CD8-positive, alpha-beta memory T cell (primary cell): ENCODE measurements around the gene SLC35F5. TPM values are rescaled to one million over a fixed set of nuclear protein-coding genes. Genes with fewer than 3 reads are reported as not detected.

Source experiments
- CTCF ChIA-PET: fragments of 350-600 bp; sonication (Branson Sonifier 250); formaldehyde crosslinking; loops from one replicate; lab custom pipeline; 2021; ENCODE audit warnings: antibody characterized with exemption; lab: Charles Lee
- POLR2A ChIA-PET: fragments of 350-600 bp; sonication (Branson Sonifier 250); formaldehyde crosslinking; loops from one replicate; lab custom pipeline; 2021; ENCODE audit warnings: antibody characterized with exemption; lab: Charles Lee
- DNase-seq, 5 donors: peaks; one replicate each; pipeline versions ENCODE4 v3.0.0 to v3.0.0-alpha.2; 2020 to 2022; ENCODE audit warnings: mixed read lengths in 1 of 5
- H3K27ac ChIP-seq: one replicate; pipeline ENCODE4 v1.7.0; 2013; ENCODE audit warnings: low read depth, mild to moderate bottlenecking, low read length, moderate library complexity
- H3K27me3 ChIP-seq: 2 replicates; pipeline ENCODE4 v1.7.0; 2013; ENCODE audit warnings: low read length, mild to moderate bottlenecking; ENCODE audit not compliant: insufficient read depth, poor library complexity, severe bottlenecking
- H3K36me3 ChIP-seq: 2 replicates; pipeline ENCODE4 v1.7.0; 2013; ENCODE audit warnings: mild to moderate bottlenecking, low read length, moderate library complexity; ENCODE audit not compliant: insufficient read depth
- H3K4me1 ChIP-seq: 2 replicates; pipeline ENCODE4 v1.7.0; 2013; ENCODE audit warnings: mild to moderate bottlenecking, low read length, moderate library complexity; ENCODE audit not compliant: insufficient read depth
- H3K4me3 ChIP-seq: 2 replicates; pipeline ENCODE4 v1.7.0; 2013; ENCODE audit warnings: mild to moderate bottlenecking, low read length
- H3K9me3 ChIP-seq: 2 replicates; pipeline ENCODE4 v1.7.0; 2013; ENCODE audit warnings: mild to moderate bottlenecking, low read length
- H3K27ac Mint-ChIP-seq, 8 donors: one replicate each; pipeline ENCODE4 v1.8.0; 2020 to 2021; ENCODE audit warnings: mixed read lengths in 8 of 8, mild to moderate bottlenecking in 6 of 8, inconsistent platforms in 3 of 8, moderate library complexity in 3 of 8
- H3K27me3 Mint-ChIP-seq, 2 donors: one replicate each; pipeline ENCODE4 v1.8.0; 2020 to 2021; ENCODE audit warnings: mixed read lengths in 2 of 2, mild to moderate bottlenecking in 1 of 2, moderate library complexity in 1 of 2
- H3K36me3 Mint-ChIP-seq, 3 donors: one replicate each; pipeline ENCODE4 v1.8.0; 2020 to 2021; ENCODE audit warnings: mixed read lengths in 3 of 3, inconsistent platforms in 1 of 3, mild to moderate bottlenecking in 1 of 3
- H3K4me1 Mint-ChIP-seq, 3 donors: one replicate each; pipeline ENCODE4 v1.8.0; 2020 to 2021; ENCODE audit warnings: mixed read lengths in 3 of 3, inconsistent platforms in 1 of 3, mild to moderate bottlenecking in 1 of 3
- H3K4me3 Mint-ChIP-seq, 7 donors: one replicate each; pipeline ENCODE4 v1.8.0; 2020 to 2021; ENCODE audit warnings: mixed read lengths in 7 of 7, mild to moderate bottlenecking in 6 of 7, moderate library complexity in 4 of 7, inconsistent platforms in 2 of 7
- H3K9me3 Mint-ChIP-seq, 5 donors: one replicate each; pipeline ENCODE4 v1.8.0; 2020 to 2022; ENCODE audit warnings: mixed read lengths in 5 of 5, mild to moderate bottlenecking in 3 of 5, moderate library complexity in 2 of 5, inconsistent platforms in 1 of 5
- polyA plus RNA-seq: library from polyadenylated mRNA; unstranded; fragments of 300-500 nt; fragmentation: Illumina TruSeq; gene quantifications from one replicate; pipeline ENCODE4 v1.2.3, GENCODE V29; 2021
- total RNA-seq, 2 experiments: library from RNA; stranded (reverse); gene quantifications; one replicate each; pipeline ENCODE4 v1.2.3, GENCODE V29; 2021

Gene SLC35F5
- total RNA-seq (10 to 100 TPM; 28.8 to 30.8 TPM), polyA plus RNA-seq (5.3 TPM)

GRCh38 chr2:113756355-113757137 is at the start of gene SLC35F5:
TSS of gene SLC35F5 (minus strand) at chr2:113756642. CDS start at chr2:113756409, 233 bp downstream.
- ChIA-PET CTCF (interaction anchor here (0.9 to 2.0 kb wide), 6 partner anchors 10 to 208 kb away, joined by 3 to 6 read pairs (median 4); no protein-coding TSS in a partner anchor), POLR2A (interaction anchor here (0.6 to 1.5 kb wide), 11 partner anchors 24 to 229 kb away, joined by 3 to 9 read pairs (median 3); no protein-coding TSS in a partner anchor)
- Mint-ChIP-seq H3K27me3 (peaks cover 0 to 3% of the 10 kb centered on the region in 2 donors), H3K9me3 (no peaks in the 10 kb centered on the region), H3K36me3 (peaks cover 0 to 20% (median 6%) of the 10 kb centered on the region in 3 donors), H3K27ac (peak within 1 kb of the TSS; percentile 93 to 100 (median 99)), H3K4me1 (peaks cover 29 to 37% (median 33%) of the 10 kb centered on the region in 3 donors), H3K4me3 (peak within 1 kb of the TSS; percentile 92 to 96 (median 95))
- peak; percentile 90 to 94 (median 92) for DNase-seq
- Histone ChIP-seq H3K27me3 (no peaks in the 10 kb centered on the region), H3K4me3 (peak within 1 kb of the TSS; percentile 78), H3K9me3 (no peaks in the 10 kb centered on the region), H3K27ac (peak within 1 kb of the TSS; percentile 95), H3K4me1 (peaks cover 15% of the 10 kb centered on the region), H3K36me3 (no peaks in the 10 kb centered on the region)

GRCh38 chr2:113799375-113799774 is 42.9 kb upstream of the SLC35F5 start:
- Mint-ChIP-seq H3K36me3 (no peaks in the 10 kb centered on the region), H3K4me3 (no peak overlapping the region), H3K4me1 (no peaks in the 10 kb centered on the region), H3K27ac (no peak overlapping the region), H3K9me3 (no peaks in the 10 kb centered on the region), H3K27me3 (peaks cover 0 to 25% of the 10 kb centered on the region in 2 donors)
- H3K27me3 ChIP-seq = no peaks in the 10 kb centered on the region
- H3K4me3 ChIP-seq = no peak overlapping the region
- no peaks in the 10 kb centered on the region for H3K9me3 ChIP-seq
- no peak for DNase-seq
- CTCF ChIA-PET = no interaction called here
- H3K27ac ChIP-seq = no peak overlapping the region
- POLR2A ChIA-PET = no interaction called here
- H3K4me1 ChIP-seq = no peaks in the 10 kb centered on the region
- H3K36me3 ChIP-seq = no peaks in the 10 kb centered on the region

DNA sequence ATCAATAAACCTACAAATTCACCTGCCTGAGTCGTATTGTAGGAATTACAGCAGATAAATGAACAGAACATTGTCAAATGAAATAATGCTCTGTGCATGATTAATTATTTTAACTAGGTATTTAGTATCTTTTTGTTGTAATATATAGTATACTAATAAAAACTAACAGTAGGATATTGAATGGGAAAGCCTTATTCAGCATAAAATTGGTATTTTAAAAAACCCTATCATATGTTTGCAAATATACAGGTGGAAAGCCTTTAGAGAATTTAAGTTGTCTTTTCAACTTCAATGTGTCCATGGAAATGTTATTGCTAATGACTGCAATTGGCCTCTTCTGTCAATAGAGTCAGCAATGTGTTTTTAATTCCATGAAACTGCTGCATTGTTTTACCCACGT is 40.8 kb upstream of the SLC35F5 start:
- Histone ChIP-seq H3K27ac (no peak overlapping the region), H3K27me3 (no peaks in the 10 kb centered on the region), H3K4me3 (no peak overlapping the region), H3K9me3 (no peaks in the 10 kb centered on the region), H3K36me3 (no peaks in the 10 kb centered on the region), H3K4me1 (no peaks in the 10 kb centered on the region)
- Mint-ChIP-seq H3K4me3 (no peak overlapping the region), H3K9me3 (no peaks in the 10 kb centered on the region), H3K4me1 (peaks cover 0 to under 1% (median 0%) of the 10 kb centered on the region in 3 donors), H3K36me3 (no peaks in the 10 kb centered on the region), H3K27me3 (peaks cover 0 to 25% of the 10 kb centered on the region in 2 donors), H3K27ac (no peak overlapping the region)
- CTCF ChIA-PET = no interaction called here
- POLR2A ChIA-PET = no interaction called here
- no peak for DNase-seq

DNA sequence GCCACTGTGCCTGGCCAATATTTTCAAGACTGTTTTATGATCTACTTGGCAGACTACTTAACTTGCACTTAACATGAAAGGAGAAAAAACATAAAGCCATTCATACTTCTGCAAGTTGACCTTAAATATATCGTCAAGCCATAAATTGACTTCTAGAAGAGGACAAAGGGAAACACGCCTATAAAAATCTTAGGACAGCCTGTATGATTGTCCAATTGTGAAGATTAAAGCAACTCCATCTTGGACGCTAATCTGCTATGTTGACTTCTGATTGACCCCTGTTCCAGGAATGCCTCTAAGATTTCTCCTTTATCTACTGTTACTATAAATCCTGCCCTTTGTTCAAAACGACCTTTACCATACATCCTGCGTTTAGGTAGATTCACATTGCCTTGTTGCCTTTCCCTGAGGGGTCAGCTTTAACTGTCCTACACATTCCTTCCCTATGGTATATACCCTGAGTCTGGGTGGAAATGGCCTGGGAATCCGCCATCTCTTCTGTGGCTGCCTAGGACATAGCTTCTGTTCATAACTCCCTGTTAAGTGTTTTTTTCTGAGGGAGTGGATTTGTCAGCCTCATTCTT is 40.2 kb upstream of the SLC35F5 start:
- CTCF ChIA-PET = no interaction called here
- Histone ChIP-seq H3K9me3 (no peaks in the 10 kb centered on the region), H3K4me1 (no peaks in the 10 kb centered on the region), H3K36me3 (no peaks in the 10 kb centered on the region), H3K4me3 (no peak overlapping the region), H3K27ac (no peak overlapping the region), H3K27me3 (no peaks in the 10 kb centered on the region)
- Mint-ChIP-seq H3K9me3 (no peaks in the 10 kb centered on the region), H3K27me3 (peaks cover 0 to 29% of the 10 kb centered on the region in 2 donors), H3K36me3 (no peaks in the 10 kb centered on the region), H3K4me3 (no peak overlapping the region), H3K27ac (no peak overlapping the region), H3K4me1 (peaks cover 0 to 6% (median 4%) of the 10 kb centered on the region in 3 donors)
- DNase-seq = no peak
- POLR2A ChIA-PET = no interaction called here

GRCh38 chr2:113795405-113795920 is 39.0 kb upstream of the SLC35F5 start:
- H3K36me3 Mint-ChIP-seq = no peaks in the 10 kb centered on the region
- no peaks in the 10 kb centered on the region for H3K9me3 Mint-ChIP-seq
- no peak for DNase-seq
- no peaks in the 10 kb centered on the region for H3K27me3 ChIP-seq
- ChIA-PET CTCF (no interaction called here), POLR2A (no interaction called here)
- no peak overlapping the region for H3K4me3 ChIP-seq
- H3K27ac ChIP-seq = no peak overlapping the region
- no peak overlapping the region for H3K4me3 Mint-ChIP-seq
- H3K9me3 ChIP-seq = no peaks in the 10 kb centered on the region
- no peaks in the 10 kb centered on the region for H3K36me3 ChIP-seq
- peaks cover 0 to 6% (median 4%) of the 10 kb centered on the region in 3 donors for H3K4me1 Mint-ChIP-seq
- H3K4me1 ChIP-seq = no peaks in the 10 kb centered on the region
- H3K27me3 Mint-ChIP-seq = peaks cover 0 to 32% of the 10 kb centered on the region in 2 donors
- peak overlapping the region in 1 of 8 donors; percentile 20 for H3K27ac Mint-ChIP-seq

- POLR2A ChIA-PET = no interaction called here
- H3K27me3 Mint-ChIP-seq = peaks cover 4 to 40% of the 10 kb centered on the region in 2 donors
- no peaks in the 10 kb centered on the region for H3K4me1 ChIP-seq
- CTCF ChIA-PET = no interaction called here
- no peak overlapping the region for H3K4me3 Mint-ChIP-seq
- H3K9me3 ChIP-seq = no peaks in the 10 kb centered on the region
- no peak overlapping the region for H3K4me3 ChIP-seq
- peaks cover 0 to 6% (median 4%) of the 10 kb centered on the region in 3 donors for H3K4me1 Mint-ChIP-seq
- no peak for DNase-seq
- H3K27ac ChIP-seq = no peak overlapping the region
- H3K27ac Mint-ChIP-seq = no peak overlapping the region
- H3K27me3 ChIP-seq = no peaks in the 10 kb centered on the region
- H3K36me3 Mint-ChIP-seq = peaks cover 0 to 3% (median 0%) of the 10 kb centered on the region in 3 donors
- no peaks in the 10 kb centered on the region for H3K9me3 Mint-ChIP-seq
- H3K36me3 ChIP-seq = no peaks in the 10 kb centered on the region
These were observed 35.5 kb upstream of the SLC35F5 start for GRCh38 chr2:113791697-113792590.

DNA sequence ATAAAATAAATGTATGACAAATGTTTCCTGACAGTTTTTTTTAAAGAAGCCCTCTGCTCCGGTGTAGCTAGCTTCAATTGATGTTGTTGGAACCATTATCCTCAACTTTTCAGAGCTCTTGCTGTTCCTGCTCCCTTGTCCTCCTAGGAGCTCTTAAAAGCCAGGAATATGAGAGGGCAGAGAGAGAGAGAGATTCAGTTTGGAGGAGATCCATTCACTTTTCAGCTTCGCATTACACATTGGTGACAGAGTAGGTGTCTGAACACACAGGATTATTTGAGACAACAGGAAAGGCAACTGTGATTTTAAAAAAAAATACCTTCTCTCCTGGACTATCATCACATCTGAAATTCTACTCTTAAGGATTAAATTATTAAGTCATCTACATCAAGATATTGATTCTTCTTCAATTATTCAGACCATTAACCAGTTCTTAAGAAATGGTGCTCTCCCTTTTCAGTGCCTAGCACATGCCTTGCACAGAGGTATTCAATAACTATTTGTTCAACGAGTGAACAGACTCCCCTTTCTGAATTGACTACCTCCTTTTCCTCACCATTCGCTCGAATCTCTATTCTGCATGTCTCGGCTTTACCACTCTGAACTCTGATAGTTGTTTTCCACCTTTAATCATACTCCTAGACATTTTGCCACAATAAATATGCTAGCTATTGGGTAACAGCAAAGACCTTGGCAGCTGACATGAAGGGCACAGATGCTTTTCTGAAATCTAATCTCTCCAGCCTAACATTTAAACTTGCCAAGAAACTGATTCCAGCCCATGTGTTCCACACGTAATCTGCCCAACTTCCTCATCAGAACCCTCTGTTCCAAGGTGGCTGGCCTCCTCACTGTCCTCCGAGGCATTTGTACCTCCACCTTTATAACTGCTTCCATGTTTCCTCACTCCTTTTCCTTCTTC is 28.6 kb upstream of the SLC35F5 start:
- CTCF ChIA-PET = no interaction called here
- Histone ChIP-seq H3K36me3 (no peaks in the 10 kb centered on the region), H3K27me3 (no peaks in the 10 kb centered on the region), H3K4me1 (no peaks in the 10 kb centered on the region), H3K9me3 (no peaks in the 10 kb centered on the region), H3K4me3 (no peak overlapping the region), H3K27ac (no peak overlapping the region)
- Mint-ChIP-seq H3K27me3 (peaks cover 4 to 15% of the 10 kb centered on the region in 2 donors), H3K27ac (no peak overlapping the region), H3K36me3 (peaks cover 0 to 3% (median 0%) of the 10 kb centered on the region in 3 donors), H3K4me3 (no peak overlapping the region), H3K4me1 (peaks cover 2 to 6% (median 5%) of the 10 kb centered on the region in 3 donors), H3K9me3 (peaks cover 0 to 1% (median 0%) of the 10 kb centered on the region in 5 donors)
- no peak for DNase-seq
- POLR2A ChIA-PET = no interaction called here
